ENCODE data around the gene RAB41. TPM values are rescaled to one million over a fixed set of nuclear protein-coding genes. Genes with fewer than 3 reads are reported as not detected.

The RAB41 gene
- total RNA-seq, 1 experiment from 2014 or later = not detected

DNA sequence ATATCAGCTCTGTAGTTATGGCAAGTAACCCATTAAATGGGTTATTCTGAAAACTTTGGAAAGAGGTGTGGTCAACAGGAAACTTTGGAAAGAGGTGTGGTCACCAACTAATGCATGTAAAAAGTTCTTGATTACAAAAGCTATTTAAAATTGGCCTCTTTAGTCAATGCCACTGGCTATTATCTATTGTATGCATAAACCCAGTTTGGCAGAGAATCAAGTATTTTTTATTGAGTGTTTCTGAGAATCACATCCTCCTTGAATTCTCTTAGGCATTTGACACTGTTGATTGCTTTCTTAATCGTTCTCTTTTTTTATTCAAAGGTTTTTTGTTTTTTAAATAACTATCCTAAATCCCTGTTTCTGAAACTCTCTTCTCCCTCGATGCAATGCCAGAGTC is 29.5 kb upstream of the RAB41 start:
- peaks cover 25% of the 10 kb centered on the region for H3K4me1 Mint-ChIP-seq
- ChIA-PET CTCF (interaction anchor here (1.6 kb wide), 1 partner anchor 10 kb away, joined by 5 read pairs; no protein-coding TSS in a partner anchor), POLR2A (no interaction called here)

DNA sequence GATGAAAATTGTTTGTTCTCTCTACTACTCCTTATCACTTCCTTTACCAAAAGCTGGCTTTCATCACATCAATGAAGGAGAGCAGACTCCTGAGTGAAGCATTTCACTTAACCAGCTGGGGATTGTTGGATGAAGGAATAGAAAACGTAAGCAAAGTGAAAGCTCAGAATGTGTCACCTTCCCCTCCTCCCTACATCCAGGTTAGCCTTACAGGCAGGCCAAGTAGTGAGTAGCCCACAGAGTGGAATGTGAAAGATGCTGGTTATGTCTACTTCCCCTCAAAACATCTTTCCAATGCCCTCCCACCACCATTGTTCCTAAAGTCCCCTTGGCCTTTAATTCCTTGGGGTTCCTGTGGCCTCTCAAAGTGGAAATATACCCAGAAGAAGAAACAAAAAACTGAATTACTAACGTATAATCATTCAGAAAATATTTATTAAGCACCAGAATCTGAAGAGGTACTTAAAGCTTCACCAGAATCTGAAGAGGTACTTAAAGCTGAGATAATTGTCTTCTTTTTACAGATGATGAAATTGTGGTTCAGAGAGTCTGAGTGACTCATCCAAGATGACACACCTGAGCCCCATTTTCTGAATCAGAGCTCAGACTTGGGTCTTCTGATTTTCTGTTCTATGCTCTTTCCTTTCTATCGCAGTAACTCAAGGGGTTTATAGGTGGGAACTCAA is 28.5 kb upstream of the RAB41 start:
- no peak for DNase-seq (ENCODE audit: low spot score)
- H3K4me1 Mint-ChIP-seq = peaks cover 25% of the 10 kb centered on the region
- TF ChIP-seq ETV6 (CRISPR knock-in tag; IDR thresholded peaks at IDR 0.05) (no peak), NR3C1 (CRISPR knock-in tag; conservative IDR thresholded peaks at IDR 0.05; ENCODE audit: low read depth) (no peak), SMAD4 (CRISPR knock-in tag; IDR thresholded peaks at IDR 0.05) (no peak), FOXP1 (CRISPR knock-in tag; IDR thresholded peaks at IDR 0.05; ENCODE audit: borderline replicate concordance) (no peak)
- TF ChIP-seq, protein P1, sequence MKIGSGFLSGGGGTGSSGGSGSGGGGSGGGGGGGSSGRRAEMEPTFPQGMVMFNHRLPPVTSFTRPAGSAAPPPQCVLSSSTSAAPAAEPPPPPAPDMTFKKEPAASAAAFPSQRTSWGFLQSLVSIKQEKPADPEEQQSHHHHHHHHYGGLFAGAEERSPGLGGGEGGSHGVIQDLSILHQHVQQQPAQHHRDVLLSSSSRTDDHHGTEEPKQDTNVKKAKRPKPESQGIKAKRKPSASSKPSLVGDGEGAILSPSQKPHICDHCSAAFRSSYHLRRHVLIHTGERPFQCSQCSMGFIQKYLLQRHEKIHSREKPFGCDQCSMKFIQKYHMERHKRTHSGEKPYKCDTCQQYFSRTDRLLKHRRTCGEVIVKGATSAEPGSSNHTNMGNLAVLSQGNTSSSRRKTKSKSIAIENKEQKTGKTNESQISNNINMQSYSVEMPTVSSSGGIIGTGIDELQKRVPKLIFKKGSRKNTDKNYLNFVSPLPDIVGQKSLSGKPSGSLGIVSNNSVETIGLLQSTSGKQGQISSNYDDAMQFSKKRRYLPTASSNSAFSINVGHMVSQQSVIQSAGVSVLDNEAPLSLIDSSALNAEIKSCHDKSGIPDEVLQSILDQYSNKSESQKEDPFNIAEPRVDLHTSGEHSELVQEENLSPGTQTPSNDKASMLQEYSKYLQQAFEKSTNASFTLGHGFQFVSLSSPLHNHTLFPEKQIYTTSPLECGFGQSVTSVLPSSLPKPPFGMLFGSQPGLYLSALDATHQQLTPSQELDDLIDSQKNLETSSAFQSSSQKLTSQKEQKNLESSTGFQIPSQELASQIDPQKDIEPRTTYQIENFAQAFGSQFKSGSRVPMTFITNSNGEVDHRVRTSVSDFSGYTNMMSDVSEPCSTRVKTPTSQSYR (CRISPR knock-in tag; IDR thresholded peaks at IDR 0.05) = no peak
- H3K36me3 Mint-ChIP-seq = no peaks in the 10 kb centered on the region
- H3K9me3 Mint-ChIP-seq = no peaks in the 10 kb centered on the region; the same call in 1 of the 2 replicates
- H3K27ac Mint-ChIP-seq = peak overlapping the region; percentile 54
- ATAC-seq = no peak
- ChIA-PET CTCF (interaction anchor here (1.6 kb wide), 1 partner anchor 9 kb away, joined by 5 read pairs; no protein-coding TSS in a partner anchor), POLR2A (no interaction called here)
- H3K27me3 Mint-ChIP-seq (ENCODE audit: low read depth) = no peaks in the 10 kb centered on the region; the same call in 1 of the 2 replicates
- no peak overlapping the region for H3K4me3 Mint-ChIP-seq

More for the DNA sequence above, 29.5 kb upstream of the RAB41 start:
- Mint-ChIP-seq H3K27ac (no peak overlapping the region), H3K27me3 (ENCODE audit: low read depth) (no peaks in the 10 kb centered on the region; the same call in 1 of the 2 replicates), H3K36me3 (no peaks in the 10 kb centered on the region), H3K4me3 (no peak overlapping the region), H3K9me3 (no peaks in the 10 kb centered on the region; the same call in 1 of the 2 replicates)
- TF ChIP-seq GTF2I (CRISPR knock-in tag; conservative IDR thresholded peaks at IDR 0.05) (no peak), GABPB1 (CRISPR knock-in tag; IDR thresholded peaks at IDR 0.05) (no peak), NFE2L1 (CRISPR knock-in tag; IDR thresholded peaks at IDR 0.05) (no peak), RORB (CRISPR knock-in tag; IDR thresholded peaks at IDR 0.05) (no peak), FOXJ3 (CRISPR knock-in tag; IDR thresholded peaks at IDR 0.05; ENCODE audit: borderline replicate concordance) (no peak)
- TF ChIP-seq, protein P2, sequence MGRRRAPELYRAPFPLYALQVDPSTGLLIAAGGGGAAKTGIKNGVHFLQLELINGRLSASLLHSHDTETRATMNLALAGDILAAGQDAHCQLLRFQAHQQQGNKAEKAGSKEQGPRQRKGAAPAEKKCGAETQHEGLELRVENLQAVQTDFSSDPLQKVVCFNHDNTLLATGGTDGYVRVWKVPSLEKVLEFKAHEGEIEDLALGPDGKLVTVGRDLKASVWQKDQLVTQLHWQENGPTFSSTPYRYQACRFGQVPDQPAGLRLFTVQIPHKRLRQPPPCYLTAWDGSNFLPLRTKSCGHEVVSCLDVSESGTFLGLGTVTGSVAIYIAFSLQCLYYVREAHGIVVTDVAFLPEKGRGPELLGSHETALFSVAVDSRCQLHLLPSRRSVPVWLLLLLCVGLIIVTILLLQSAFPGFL (CRISPR knock-in tag; IDR thresholded peaks at IDR 0.05; ENCODE audit: borderline replicate concordance) = no peak
- TF ChIP-seq, protein P3, sequence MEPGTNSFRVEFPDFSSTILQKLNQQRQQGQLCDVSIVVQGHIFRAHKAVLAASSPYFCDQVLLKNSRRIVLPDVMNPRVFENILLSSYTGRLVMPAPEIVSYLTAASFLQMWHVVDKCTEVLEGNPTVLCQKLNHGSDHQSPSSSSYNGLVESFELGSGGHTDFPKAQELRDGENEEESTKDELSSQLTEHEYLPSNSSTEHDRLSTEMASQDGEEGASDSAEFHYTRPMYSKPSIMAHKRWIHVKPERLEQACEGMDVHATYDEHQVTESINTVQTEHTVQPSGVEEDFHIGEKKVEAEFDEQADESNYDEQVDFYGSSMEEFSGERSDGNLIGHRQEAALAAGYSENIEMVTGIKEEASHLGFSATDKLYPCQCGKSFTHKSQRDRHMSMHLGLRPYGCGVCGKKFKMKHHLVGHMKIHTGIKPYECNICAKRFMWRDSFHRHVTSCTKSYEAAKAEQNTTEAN (CRISPR knock-in tag; IDR thresholded peaks at IDR 0.05) = no peak
- no peak for DNase-seq (ENCODE audit: low spot score)
- ATAC-seq = no peak

DNA sequence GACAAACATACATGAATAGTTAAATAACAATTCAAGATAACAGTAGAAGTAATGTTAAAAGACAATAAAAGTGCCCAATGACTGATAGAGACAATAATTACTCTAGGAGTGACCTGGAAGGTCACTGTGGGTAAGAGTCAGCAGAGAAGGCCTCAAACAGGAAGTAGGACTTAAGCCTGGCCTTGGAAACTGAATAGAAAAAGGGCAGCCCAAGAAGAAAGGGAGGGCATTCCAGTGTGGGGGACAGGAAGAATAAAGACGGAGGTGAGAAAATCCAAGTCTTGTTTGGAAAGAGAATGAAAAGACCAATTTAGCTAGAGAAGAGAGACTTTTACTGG is 27.9 kb upstream of the RAB41 start:
- Mint-ChIP-seq H3K9me3 (no peaks in the 10 kb centered on the region; the same call in 1 of the 2 replicates), H3K27me3 (ENCODE audit: low read depth) (no peaks in the 10 kb centered on the region; the same call in 1 of the 2 replicates), H3K27ac (peak overlapping the region; percentile 54), H3K4me3 (no peak overlapping the region), H3K4me1 (peaks cover 25% of the 10 kb centered on the region), H3K36me3 (no peaks in the 10 kb centered on the region)
- DNase-seq (ENCODE audit: low spot score) (no peak), ATAC-seq (no peak)
- CTCF ChIA-PET = interaction anchor here (1.6 kb wide), 1 partner anchor 9 kb away, joined by 5 read pairs; no protein-coding TSS in a partner anchor
- TF ChIP-seq ZNF121 (CRISPR knock-in tag; IDR thresholded peaks at IDR 0.05) = no peak
- no peak for TF ChIP-seq MXD4 (CRISPR knock-in tag; IDR thresholded peaks at IDR 0.05; ENCODE audit: borderline replicate concordance)
- TF ChIP-seq SMAD4 (CRISPR knock-in tag; IDR thresholded peaks at IDR 0.05) = no peak
- TF ChIP-seq, protein P1 (CRISPR knock-in tag; IDR thresholded peaks at IDR 0.05) = no peak
- TF ChIP-seq JUN (CRISPR knock-in tag; IDR thresholded peaks at IDR 0.05) = no peak
- TF ChIP-seq NFYB (CRISPR knock-in tag; conservative IDR thresholded peaks at IDR 0.05; ENCODE audit: low read depth) = no peak
- POLR2A ChIA-PET = no interaction called here

Measured in WTC11 (cell line).